Ishikawa (cell line): ENCODE measurements around the gene DNAH17.

Source experiments
- CEBPB ChIP-seq: IDR thresholded peaks from 2 replicates; pipeline ENCODE4 v1.6.1; 2012
- CREB1 ChIP-seq: IDR thresholded peaks from 2 replicates; pipeline ENCODE4 v1.6.1; 2012; ENCODE audit warnings: low read depth
- EP300 ChIP-seq: IDR thresholded peaks from 2 replicates; pipeline ENCODE4 v1.6.1; 2012; ENCODE audit warnings: borderline replicate concordance
- FOXM1 ChIP-seq: IDR thresholded peaks from 2 replicates; pipeline ENCODE4 v1.6.1; 2012; ENCODE audit warnings: low read depth, borderline replicate concordance
- NFIC ChIP-seq: IDR thresholded peaks from 2 replicates; pipeline ENCODE4 v1.6.1; 2012
- YY1 ChIP-seq: IDR thresholded peaks from 2 replicates; pipeline ENCODE4 v1.6.1; 2012; ENCODE audit warnings: low read depth
- ZBTB7A ChIP-seq: IDR thresholded peaks from 2 replicates; pipeline ENCODE4 v1.6.1; 2012; ENCODE audit warnings: low read depth
- TF ChIP-seq, protein P1 (sequence below): IDR thresholded peaks from 2 replicates; pipeline ENCODE4 v1.6.1; 2012
- TF ChIP-seq, protein P2 (sequence below): IDR thresholded peaks from 2 replicates; pipeline ENCODE4 v1.6.1; 2012

DNA sequence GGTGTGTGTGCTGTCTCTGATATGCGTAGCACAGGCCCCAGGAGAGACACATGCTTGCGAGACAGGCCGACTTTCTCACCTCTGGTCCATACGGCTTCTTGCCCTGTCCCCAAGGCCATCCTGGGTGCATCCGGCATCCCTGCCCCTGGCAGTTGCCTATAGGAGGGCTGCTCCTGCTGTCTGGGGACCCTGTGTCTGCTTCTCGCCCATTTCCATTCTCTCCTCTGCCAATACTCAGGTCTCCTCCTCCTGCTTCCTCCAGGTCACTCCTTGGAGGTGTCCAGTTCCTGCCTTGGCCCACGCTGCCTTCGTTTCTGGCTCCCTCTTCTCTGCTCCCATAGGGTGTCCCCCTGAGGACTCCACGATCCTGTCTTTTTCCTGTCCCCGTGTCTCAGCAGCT, 89.0 kb downstream of the DNAH17 start:
- TF ChIP-seq YY1 (no peak), FOXM1 (no peak), CEBPB (no peak), CREB1 (no peak), NFIC (no peak), EP300 (no peak), ZBTB7A (no peak)
- TF ChIP-seq, protein P1, sequence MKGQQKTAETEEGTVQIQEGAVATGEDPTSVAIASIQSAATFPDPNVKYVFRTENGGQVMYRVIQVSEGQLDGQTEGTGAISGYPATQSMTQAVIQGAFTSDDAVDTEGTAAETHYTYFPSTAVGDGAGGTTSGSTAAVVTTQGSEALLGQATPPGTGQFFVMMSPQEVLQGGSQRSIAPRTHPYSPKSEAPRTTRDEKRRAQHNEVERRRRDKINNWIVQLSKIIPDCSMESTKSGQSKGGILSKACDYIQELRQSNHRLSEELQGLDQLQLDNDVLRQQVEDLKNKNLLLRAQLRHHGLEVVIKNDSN: no peak
- TF ChIP-seq, protein P2, sequence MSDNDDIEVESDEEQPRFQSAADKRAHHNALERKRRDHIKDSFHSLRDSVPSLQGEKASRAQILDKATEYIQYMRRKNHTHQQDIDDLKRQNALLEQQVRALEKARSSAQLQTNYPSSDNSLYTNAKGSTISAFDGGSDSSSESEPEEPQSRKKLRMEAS: no peak
